ENCODE results near the gene SCD5.

The SCD5 gene

GRCh38 chr4:82694892-82695291, 103.7 kb downstream of the SCD5 start:
- Histone ChIP-seq H3K27ac (no peak overlapping the region), H3K9me3 (ENCODE audit: severe bottlenecking) (no peaks in the 10 kb centered on the region), H3K4me3 (ENCODE audit: low read depth, low read length) (no peak overlapping the region), H3K27me3 (ENCODE audit: insufficient read depth, low read depth, severe bottlenecking) (no peaks in the 10 kb centered on the region), H3K36me3 (no peaks in the 10 kb centered on the region)
- no peak for DNase-seq
- no peak for TF ChIP-seq CTCF (IDR thresholded peaks at IDR 0.05; ENCODE audit: low read depth, low read length)

- no peaks in the 10 kb centered on the region for H3K27me3 ChIP-seq (ENCODE audit: insufficient read depth, low read depth, severe bottlenecking)
- H3K4me3 ChIP-seq (ENCODE audit: low read depth, low read length), result no peak overlapping the region
- H3K9me3 ChIP-seq (ENCODE audit: severe bottlenecking), result no peaks in the 10 kb centered on the region
- no peak for DNase-seq
- no peaks in the 10 kb centered on the region for H3K36me3 ChIP-seq
- no peak for TF ChIP-seq CTCF (IDR thresholded peaks at IDR 0.05; ENCODE audit: low read depth, low read length)
- no peak overlapping the region for H3K27ac ChIP-seq
Observed at GRCh38 chr4:82694046-82694445, 104.5 kb downstream of the SCD5 start.

GRCh38 chr4:82692101-82692780, 106.4 kb downstream of the SCD5 start:
- H3K4me3 ChIP-seq (ENCODE audit: low read depth, low read length), result no peak overlapping the region
- H3K27me3 ChIP-seq (ENCODE audit: insufficient read depth, low read depth, severe bottlenecking), result no peaks in the 10 kb centered on the region
- TF ChIP-seq CTCF (IDR thresholded peaks at IDR 0.05; ENCODE audit: low read depth, low read length), result no peak
- DNase-seq, result no peak
- no peaks in the 10 kb centered on the region for H3K9me3 ChIP-seq (ENCODE audit: severe bottlenecking)
- no peaks in the 10 kb centered on the region for H3K36me3 ChIP-seq
- no peak overlapping the region for H3K27ac ChIP-seq

GRCh38 chr4:82691431-82691830, 107.2 kb downstream of the SCD5 start:
- no peak for TF ChIP-seq CTCF (IDR thresholded peaks at IDR 0.05; ENCODE audit: low read depth, low read length)

GRCh38 chr4:82688091-82688795, 110.4 kb downstream of the SCD5 start:
- Histone ChIP-seq H3K36me3 (no peaks in the 10 kb centered on the region), H3K9me3 (ENCODE audit: severe bottlenecking) (no peaks in the 10 kb centered on the region), H3K27ac (no peak overlapping the region), H3K4me3 (ENCODE audit: low read depth, low read length) (no peak overlapping the region), H3K27me3 (ENCODE audit: insufficient read depth, low read depth, severe bottlenecking) (no peaks in the 10 kb centered on the region)
- no peak for TF ChIP-seq CTCF (IDR thresholded peaks at IDR 0.05; ENCODE audit: low read depth, low read length)
- no peak for DNase-seq

More at GRCh38 chr4:82691431-82691830, 107.2 kb downstream of the SCD5 start:
- Histone ChIP-seq H3K9me3 (ENCODE audit: severe bottlenecking) (no peaks in the 10 kb centered on the region), H3K27me3 (ENCODE audit: insufficient read depth, low read depth, severe bottlenecking) (no peaks in the 10 kb centered on the region), H3K4me3 (ENCODE audit: low read depth, low read length) (no peak overlapping the region), H3K27ac (no peak overlapping the region), H3K36me3 (no peaks in the 10 kb centered on the region)
- no peak for DNase-seq
